Endothelial cell of umbilical vein (primary cell): ENCODE data around the gene SNORC. TPM values are rescaled to one million over a fixed set of nuclear protein-coding genes. Genes with fewer than 3 reads are reported as not detected.

Source experiments
- BruUV-seq: library from RNA; stranded (reverse); fragments of 400-500 nt; replicated peaks from 2 replicates; lab custom pipeline; 2021; lab: Mats Ljungman, UMichigan
- CTCF ChIA-PET: fragments of 300-600, 350-600 bp; sonication (Branson Sonifier 250); formaldehyde crosslinking; loops from one replicate; lab custom pipeline; 2021; ENCODE audit warnings: antibody characterized with exemption, inconsistent platforms; lab: Charles Lee
- POLR2A ChIA-PET: fragments of 300-600, 350-600 bp; sonication (Branson Sonifier 250); formaldehyde crosslinking; loops from one replicate; lab custom pipeline; 2021; ENCODE audit warnings: antibody characterized with exemption, inconsistent platforms; lab: Charles Lee
- DNase-seq: peaks from one replicate; pipeline ENCODE4 v3.0.0-alpha.2; 2011; ENCODE audit warnings: low read depth, low spot score
- FAIRE-seq: peaks from 2 replicates; lab custom pipeline; 2011; peaks lifted over from hg19 to GRCh38; lab: Jason Lieb, UNC
- H2AFZ ChIP-seq: 2 replicates; pipeline ENCODE4 v1.6.0; 2012; ENCODE audit warnings: low read depth, low read length, control low read depth, inconsistent platforms
- H3K27ac ChIP-seq: 2 replicates; pipeline ENCODE4 v1.5.1; 2011; ENCODE audit warnings: low read depth, mild to moderate bottlenecking, control low read depth, low read length, moderate library complexity; ENCODE audit not compliant: insufficient read depth
- H3K27me3 ChIP-seq, 2 experiments: 2 replicates each; pipeline versions ENCODE4 v1.6.0 to v1.6.1; 2011; ENCODE audit warnings: low read length in 2 of 2, mixed read lengths in 1 of 2; ENCODE audit not compliant: control insufficient read depth in 2 of 2, insufficient read depth in 2 of 2
- H3K36me3 ChIP-seq, 2 experiments: 2 replicates in 1 of 2; 3 replicates in 1 of 2; pipeline ENCODE4 v1.5.1; 2011; ENCODE audit warnings: low read length in 2 of 2, mild to moderate bottlenecking in 1 of 2, moderate library complexity in 1 of 2; ENCODE audit not compliant: control insufficient read depth in 2 of 2, insufficient read depth in 2 of 2; ENCODE audit errors: extremely low read depth in 1 of 2
- H3K4me1 ChIP-seq: 3 replicates; pipeline ENCODE4 v1.5.1; 2011; ENCODE audit warnings: mild to moderate bottlenecking, low read length; ENCODE audit not compliant: control insufficient read depth, insufficient read depth; ENCODE audit errors: extremely low read depth
- H3K4me2 ChIP-seq: 2 replicates; pipeline ENCODE4 v1.6.1; 2011; ENCODE audit warnings: low read length, control low read depth, mixed read lengths; ENCODE audit not compliant: insufficient read depth
- H3K4me3 ChIP-seq, 3 experiments: fragments of 200-600 bp in 1 of 3; sonication (generic), shearing (Covaris generic) in 1 of 3; replicated peaks in 1 of 3; 2 replicates each; pipeline ENCODE4 v1.5.1; 2011 to 2016; ENCODE audit warnings: control low read depth in 3 of 3, low read length in 3 of 3, mild to moderate bottlenecking in 2 of 3, inconsistent platforms in 1 of 3, low read depth in 1 of 3, moderate library complexity in 1 of 3; ENCODE audit not compliant: insufficient read depth in 1 of 3
- H3K79me2 ChIP-seq: 2 replicates; pipeline ENCODE4 v1.6.0; 2012; ENCODE audit warnings: low read length, inconsistent platforms; ENCODE audit not compliant: control insufficient read depth, insufficient read depth
- H3K9ac ChIP-seq: replicated peaks from 2 replicates; pipeline ENCODE3; 2011; ENCODE audit warnings: low read length, control low read depth; ENCODE audit not compliant: insufficient read depth; ENCODE audit errors: extremely low read depth
- H3K9me1 ChIP-seq: replicated peaks from 3 replicates; pipeline ENCODE4 v1.6.0; 2011; ENCODE audit warnings: mild to moderate bottlenecking, low read length; ENCODE audit not compliant: control insufficient read depth, insufficient read depth; ENCODE audit errors: extremely low read depth
- H3K9me3 ChIP-seq: replicated peaks from 2 replicates; pipeline ENCODE4 v1.5.1; 2012; ENCODE audit warnings: low read length, inconsistent platforms; ENCODE audit not compliant: control insufficient read depth, insufficient read depth
- H4K20me1 ChIP-seq: replicated peaks from 2 replicates; pipeline ENCODE3; 2011; ENCODE audit warnings: mild to moderate bottlenecking, low read length; ENCODE audit not compliant: control insufficient read depth, insufficient read depth; ENCODE audit errors: extremely low read depth
- EZH2 ChIP-seq: IDR thresholded peaks from 2 replicates; pipeline ENCODE4 v1.6.1; 2012; ENCODE audit warnings: borderline replicate concordance, low read depth, mild to moderate bottlenecking, moderate library complexity, low read length, inconsistent platforms; ENCODE audit not compliant: severe bottlenecking
- FOS ChIP-seq: IDR thresholded peaks from 2 replicates; pipeline ENCODE4 v1.6.1; 2011; ENCODE audit warnings: mild to moderate bottlenecking, low read length, moderate library complexity, borderline replicate concordance; ENCODE audit not compliant: insufficient read depth
- GATA2 ChIP-seq: IDR thresholded peaks from 2 replicates; pipeline ENCODE4 v1.7.0; 2011; ENCODE audit warnings: low read depth, mild to moderate bottlenecking, moderate library complexity, mixed read lengths, low read length; ENCODE audit not compliant: insufficient read length, insufficient read depth
- JUN ChIP-seq: IDR thresholded peaks from 2 replicates; pipeline ENCODE4 v1.6.1; 2011; ENCODE audit warnings: borderline replicate concordance, low read depth; ENCODE audit not compliant: insufficient read length, insufficient read depth
- MAX ChIP-seq: IDR thresholded peaks from 2 replicates; pipeline ENCODE4 v1.6.1; 2011; ENCODE audit not compliant: insufficient read depth, insufficient read length
- POLR2A ChIP-seq: IDR thresholded peaks from 2 replicates; pipeline ENCODE4 v1.6.1; 2012; ENCODE audit warnings: low read depth, mild to moderate bottlenecking, control low read depth, low read length
- POLR2AphosphoS5 ChIP-seq: IDR thresholded peaks from 2 replicates; pipeline ENCODE4 v1.6.1; 2012; ENCODE audit warnings: low read depth, mild to moderate bottlenecking, control low read depth, low read length, moderate library complexity; ENCODE audit not compliant: insufficient read depth
- dilution Hi-C: fragments of 300-500 bp; cut with MboI; formaldehyde crosslinking; loops from one replicate; pipeline ENCODE4 v1.15.0; 2019; ENCODE audit warnings: low sequenced_read_pairs; ENCODE audit not compliant: extremely low pct_ligation_motif_present
- intact Hi-C: fragments of 100-400 bp; cut with micrococcal nuclease; formaldehyde crosslinking; loops from one replicate; pipeline ENCODE4 v1.10.0; 2022
- polyA plus RNA-seq, 4 experiments: library from polyadenylated mRNA; depleted of rRNA in 3 of 4; stranded (reverse) in 3 of 4; unstranded in 1 of 4; fragments of >200 nt; gene quantifications; 2 replicates each; pipeline versions ENCODE4 v1.2.1 to v1.2.3, GENCODE V29; 2011 to 2012; ENCODE audit warnings: missing spikeins in 1 of 4
- total RNA-seq: library from RNA; stranded (reverse); gene quantifications from 2 replicates; pipeline ENCODE4 v1.2.3, GENCODE V29; 2021
- TF ChIP-seq, protein P1 (sequence below), 2 donors: IDR thresholded peaks; 1 replicate in 1 of 2; 2 replicates in 1 of 2; pipeline ENCODE4 v1.5.1; 2011; ENCODE audit warnings: low read length in 2 of 2, mild to moderate bottlenecking in 2 of 2, moderate library complexity in 2 of 2, control low read depth in 1 of 2, inconsistent platforms in 1 of 2, low read depth in 1 of 2; ENCODE audit not compliant: insufficient read depth in 1 of 2; ENCODE audit errors: extremely low read depth in 1 of 2

SNORC gene
- total and polyA plus RNA-seq, 2 donors (not counting 3 experiments of a cell fraction or from before 2014, with no cell fraction given): 1.4 to 4.0 TPM

DNA sequence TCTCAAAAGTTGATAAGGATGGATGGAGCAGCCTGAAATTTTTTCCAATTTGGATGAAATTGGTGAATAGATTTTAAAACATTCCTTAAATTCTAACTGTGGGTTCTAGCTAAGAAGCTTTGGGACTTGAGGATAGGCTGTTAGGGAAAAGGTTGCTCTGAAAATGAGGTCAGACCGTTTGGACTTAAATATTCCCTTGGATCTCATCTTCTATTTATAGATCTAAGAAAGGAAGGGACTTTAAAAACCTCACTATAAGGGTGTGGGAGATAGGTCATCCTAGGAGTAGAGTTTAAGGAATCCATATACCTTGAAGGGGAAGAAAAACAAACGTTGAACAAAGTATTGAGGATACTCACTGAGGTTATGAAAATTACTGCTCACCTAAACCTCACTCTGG is 17.4 kb upstream of the SNORC start:
- Histone ChIP-seq H3K4me2 (no peak overlapping the region), H2AFZ (no peak overlapping the region), H3K9me3 (no peaks in the 10 kb centered on the region), H3K27ac (no peak overlapping the region), H3K9ac (no peak overlapping the region), H3K4me1 (peaks cover 8% of the 10 kb centered on the region), H4K20me1 (no peaks in the 10 kb centered on the region), H3K36me3 (peaks cover 6 to 24% of the 10 kb centered on the region in 2 experiments), H3K9me1 (no peaks in the 10 kb centered on the region), H3K4me3 (no peak overlapping the region), H3K27me3 (no peaks in the 10 kb centered on the region), H3K79me2 (no peaks in the 10 kb centered on the region)
- no peak for FAIRE-seq
- intact Hi-C loops: loop anchor here (1.0 to 10.0 kb wide), 5 partner anchors 177 to 592 kb away; partner anchors contain the start of gene ATG16L1
- DNase-seq: no peak
- BruUV-seq: no TSS peak
- TF ChIP-seq POLR2A: no peak
- no peak for TF ChIP-seq POLR2AphosphoS5
- no peak for TF ChIP-seq GATA2
- no peak for TF ChIP-seq MAX
- TF ChIP-seq FOS: no peak
- TF ChIP-seq, protein P1, sequence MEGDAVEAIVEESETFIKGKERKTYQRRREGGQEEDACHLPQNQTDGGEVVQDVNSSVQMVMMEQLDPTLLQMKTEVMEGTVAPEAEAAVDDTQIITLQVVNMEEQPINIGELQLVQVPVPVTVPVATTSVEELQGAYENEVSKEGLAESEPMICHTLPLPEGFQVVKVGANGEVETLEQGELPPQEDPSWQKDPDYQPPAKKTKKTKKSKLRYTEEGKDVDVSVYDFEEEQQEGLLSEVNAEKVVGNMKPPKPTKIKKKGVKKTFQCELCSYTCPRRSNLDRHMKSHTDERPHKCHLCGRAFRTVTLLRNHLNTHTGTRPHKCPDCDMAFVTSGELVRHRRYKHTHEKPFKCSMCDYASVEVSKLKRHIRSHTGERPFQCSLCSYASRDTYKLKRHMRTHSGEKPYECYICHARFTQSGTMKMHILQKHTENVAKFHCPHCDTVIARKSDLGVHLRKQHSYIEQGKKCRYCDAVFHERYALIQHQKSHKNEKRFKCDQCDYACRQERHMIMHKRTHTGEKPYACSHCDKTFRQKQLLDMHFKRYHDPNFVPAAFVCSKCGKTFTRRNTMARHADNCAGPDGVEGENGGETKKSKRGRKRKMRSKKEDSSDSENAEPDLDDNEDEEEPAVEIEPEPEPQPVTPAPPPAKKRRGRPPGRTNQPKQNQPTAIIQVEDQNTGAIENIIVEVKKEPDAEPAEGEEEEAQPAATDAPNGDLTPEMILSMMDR (IDR thresholded peaks at IDR 0.05; ENCODE audit: extremely low read depth in 1 of 2, insufficient read depth in 1 of 2, low read depth in 1 of 2, low read length in 2 of 2): no peak
- TF ChIP-seq EZH2: no peak
- TF ChIP-seq JUN: no peak
- ChIA-PET POLR2A (no interaction called here), CTCF (interaction anchor here (0.7 to 4.9 kb wide), 21 partner anchors 10 to 411 kb away, joined by 3 to 55 read pairs (median 4); partner anchors contain the start of genes ATG16L1 and INPP5D)
- dilution Hi-C loops: no loop called here
